GM10248 (cell line): ENCODE results near the gene AKAP7.

Source experiments
- CTCF ChIA-PET: fragments of 300-600 bp; sonication (Branson Sonifier 250); formaldehyde crosslinking; extraction: SDS; loops from one replicate; lab custom pipeline; 2021; ENCODE audit warnings: antibody characterized with exemption; lab: Yijun Ruan, JAX
- POLR2A ChIA-PET: fragments of 350-650 bp; sonication (Branson Sonifier 250); formaldehyde crosslinking; extraction: SDS; loops from one replicate; lab custom pipeline; 2020; ENCODE audit warnings: antibody characterized with exemption; lab: Yijun Ruan, JAX
- DNase-seq: peaks from one replicate; pipeline ENCODE4 v3.0.0; 2012; ENCODE audit errors: extremely low spot score
- TF ChIP-seq, protein P1 (sequence below): IDR thresholded peaks from 2 replicates; pipeline ENCODE4 v1.5.1; 2012; ENCODE audit warnings: mild to moderate bottlenecking, low read depth; ENCODE audit errors: extremely low read depth, missing control alignments, control extremely low read depth

The AKAP7 gene

DNA sequence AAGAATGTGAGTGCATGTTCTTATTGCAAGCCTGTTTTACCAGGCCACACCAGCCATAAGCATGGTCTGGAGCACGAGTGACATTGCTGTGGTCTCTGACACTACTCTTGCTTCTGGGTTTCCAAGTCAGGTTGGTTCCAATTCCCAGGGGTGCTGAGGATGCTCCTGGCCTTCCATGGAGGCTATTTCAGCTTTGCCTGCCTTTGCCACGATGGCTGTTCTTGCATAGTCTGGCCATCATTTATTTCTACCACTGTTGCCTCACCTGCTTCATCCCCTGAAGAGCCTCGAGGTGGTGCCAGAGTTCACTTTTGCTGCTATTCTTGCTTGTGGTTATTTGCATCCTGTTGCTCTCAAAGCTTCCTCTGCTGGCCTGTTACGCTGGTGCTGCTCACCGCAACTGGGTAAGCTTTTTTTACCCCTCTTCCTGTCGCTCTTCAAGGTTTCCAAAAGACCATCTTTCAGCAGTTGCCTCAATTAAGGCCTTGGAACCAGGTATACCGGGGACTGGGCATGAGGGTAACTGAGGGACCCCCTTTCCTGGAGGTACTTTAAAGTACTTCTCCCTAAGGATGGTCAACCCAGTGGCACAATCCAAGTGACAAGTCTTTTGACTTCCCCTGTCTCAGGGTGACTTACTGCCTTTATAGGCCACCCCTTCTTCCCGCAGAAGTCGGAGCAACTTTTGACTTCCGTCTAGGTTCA is 64.5 kb downstream of the AKAP7 start:
- DNase-seq: peak; percentile 70
- TF ChIP-seq, protein P1, sequence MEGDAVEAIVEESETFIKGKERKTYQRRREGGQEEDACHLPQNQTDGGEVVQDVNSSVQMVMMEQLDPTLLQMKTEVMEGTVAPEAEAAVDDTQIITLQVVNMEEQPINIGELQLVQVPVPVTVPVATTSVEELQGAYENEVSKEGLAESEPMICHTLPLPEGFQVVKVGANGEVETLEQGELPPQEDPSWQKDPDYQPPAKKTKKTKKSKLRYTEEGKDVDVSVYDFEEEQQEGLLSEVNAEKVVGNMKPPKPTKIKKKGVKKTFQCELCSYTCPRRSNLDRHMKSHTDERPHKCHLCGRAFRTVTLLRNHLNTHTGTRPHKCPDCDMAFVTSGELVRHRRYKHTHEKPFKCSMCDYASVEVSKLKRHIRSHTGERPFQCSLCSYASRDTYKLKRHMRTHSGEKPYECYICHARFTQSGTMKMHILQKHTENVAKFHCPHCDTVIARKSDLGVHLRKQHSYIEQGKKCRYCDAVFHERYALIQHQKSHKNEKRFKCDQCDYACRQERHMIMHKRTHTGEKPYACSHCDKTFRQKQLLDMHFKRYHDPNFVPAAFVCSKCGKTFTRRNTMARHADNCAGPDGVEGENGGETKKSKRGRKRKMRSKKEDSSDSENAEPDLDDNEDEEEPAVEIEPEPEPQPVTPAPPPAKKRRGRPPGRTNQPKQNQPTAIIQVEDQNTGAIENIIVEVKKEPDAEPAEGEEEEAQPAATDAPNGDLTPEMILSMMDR: peak; percentile 77
- ChIA-PET CTCF (interaction anchor here (0.8 to 4.0 kb wide), 16 partner anchors 10 to 710 kb away, joined by 3 to 26 read pairs (median 5); partner anchors contain the start of gene MED23), POLR2A (no interaction called here)

DNA sequence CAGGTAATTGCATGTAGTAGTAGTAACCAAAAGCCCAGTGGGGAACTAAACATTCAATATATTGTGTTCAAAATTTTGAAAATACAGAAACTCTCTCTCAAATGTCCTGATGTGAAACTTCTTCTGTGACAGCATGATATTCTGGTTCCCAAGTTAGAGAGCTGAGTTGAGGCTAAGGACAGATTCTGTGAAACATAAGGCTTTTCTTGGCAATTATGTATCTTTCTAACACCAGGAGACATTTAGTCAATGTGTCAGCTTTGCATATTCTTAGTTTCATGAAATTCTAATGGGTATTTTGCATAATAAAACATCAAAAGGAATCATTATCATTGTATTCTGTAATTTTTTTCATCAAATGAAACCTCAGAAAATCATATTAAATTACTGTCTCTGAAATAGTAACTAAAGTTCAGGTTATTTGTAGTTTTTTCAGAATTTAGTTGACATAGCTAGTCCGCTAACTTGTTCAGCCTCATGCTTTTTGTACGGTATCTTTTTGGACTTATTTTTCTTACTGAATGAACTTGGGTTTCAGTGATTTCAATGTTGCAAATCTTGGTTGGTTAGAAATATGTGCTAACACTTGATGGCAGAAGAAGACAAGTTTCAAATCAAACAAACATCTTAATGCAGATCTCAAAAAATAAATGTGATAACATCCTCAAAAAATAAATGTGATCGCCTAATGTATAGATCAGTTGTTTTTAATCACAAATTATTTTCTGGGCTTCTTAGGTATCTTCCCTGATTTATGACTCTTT is 70.4 kb downstream of the AKAP7 start:
- CTCF ChIA-PET: no interaction called here
- no peak for DNase-seq
- POLR2A ChIA-PET: no interaction called here
- TF ChIP-seq, protein P1: no peak

DNA sequence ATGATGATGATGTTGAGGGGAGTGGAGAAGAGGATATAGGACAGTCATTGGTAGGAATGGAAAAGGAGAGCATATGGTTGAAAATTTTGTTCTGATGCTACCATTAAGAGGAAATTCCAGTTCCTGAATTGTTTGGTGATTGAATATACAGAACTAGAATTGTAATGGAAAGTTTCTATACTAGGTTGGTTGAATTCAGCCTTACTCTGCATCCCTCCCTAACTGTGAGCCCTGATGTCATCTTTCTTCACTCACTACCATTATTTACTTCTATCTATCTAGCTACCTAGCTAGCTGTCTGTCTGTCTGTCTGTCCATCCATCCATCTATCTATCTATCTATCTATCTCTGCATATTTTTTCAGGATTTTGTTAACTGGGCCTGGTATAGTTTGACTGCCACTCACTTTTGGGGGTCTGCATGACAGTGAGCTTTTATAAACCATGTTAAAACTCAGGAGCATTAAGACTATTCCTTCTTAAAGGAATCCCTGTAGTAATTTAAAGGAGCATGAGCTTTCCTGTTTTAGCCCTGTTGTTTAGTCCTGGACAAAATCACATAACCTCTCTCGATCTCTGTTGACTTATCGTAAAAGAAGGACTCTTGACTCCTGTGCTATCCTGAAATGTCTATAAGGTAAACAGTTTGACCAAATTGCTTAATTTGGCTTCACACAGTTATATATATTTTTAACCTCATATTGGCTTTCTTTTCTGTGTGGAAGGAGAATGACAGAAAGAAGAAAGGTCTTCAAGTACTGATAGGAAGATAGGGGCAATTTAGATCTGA is 71.4 kb downstream of the AKAP7 start:
- TF ChIP-seq, protein P1: no peak

DNA sequence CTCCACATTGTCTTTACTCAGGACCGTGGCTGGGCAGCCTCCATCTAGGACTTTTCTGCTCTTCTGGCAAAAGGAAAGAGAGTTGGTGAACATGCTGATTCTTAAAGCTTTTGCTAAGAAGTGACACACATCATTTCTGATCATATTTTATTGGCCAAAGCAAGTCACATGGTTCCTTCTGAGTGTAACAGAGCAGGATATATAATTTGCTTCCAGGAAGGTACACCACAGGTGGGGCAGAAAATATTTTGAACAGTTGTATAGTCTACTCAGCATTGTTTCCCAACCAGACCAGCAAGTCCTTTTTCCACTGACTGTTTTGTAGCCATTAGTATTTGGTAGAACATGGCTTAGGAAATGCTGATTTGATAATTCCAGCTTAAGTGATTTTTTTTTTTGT is 73.5 kb downstream of the AKAP7 start:
- ChIA-PET CTCF (interaction anchor here (1.3 kb wide), 1 partner anchor 9 kb away, joined by 3 read pairs; no protein-coding TSS in a partner anchor), POLR2A (interaction anchor here (0.6 kb wide), 1 partner anchor 260 kb away, joined by 3 read pairs; no protein-coding TSS in a partner anchor)
- no peak for DNase-seq
- TF ChIP-seq, protein P1: no peak

More for the DNA sequence above, 71.4 kb downstream of the AKAP7 start:
- no peak for DNase-seq
- POLR2A ChIA-PET: no interaction called here
- CTCF ChIA-PET: no interaction called here

DNA sequence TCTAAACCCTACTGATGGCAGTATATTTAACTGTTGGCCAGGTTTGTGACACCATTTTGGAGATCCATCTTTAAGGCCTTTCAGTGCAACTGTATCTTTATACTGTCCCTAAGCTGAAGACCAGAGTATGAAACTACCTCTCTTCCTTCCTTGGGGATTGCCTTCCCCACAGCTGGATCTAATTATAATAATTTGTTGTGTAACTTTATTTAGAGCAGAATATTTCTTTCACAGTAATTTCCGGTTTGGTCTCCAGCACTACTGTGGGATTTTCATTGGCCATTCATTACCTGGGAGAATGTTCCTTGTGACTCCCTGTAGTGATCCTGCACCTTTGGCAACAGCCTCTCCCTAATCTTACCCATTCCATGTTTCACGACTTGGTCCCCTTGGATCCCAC is 75.2 kb downstream of the AKAP7 start:
- CTCF ChIA-PET: interaction anchor here (0.7 kb wide), 1 partner anchor 323 kb away, joined by 3 read pairs; no protein-coding TSS in a partner anchor
- no peak for DNase-seq
- TF ChIP-seq, protein P1: no peak
- POLR2A ChIA-PET: no interaction called here

DNA sequence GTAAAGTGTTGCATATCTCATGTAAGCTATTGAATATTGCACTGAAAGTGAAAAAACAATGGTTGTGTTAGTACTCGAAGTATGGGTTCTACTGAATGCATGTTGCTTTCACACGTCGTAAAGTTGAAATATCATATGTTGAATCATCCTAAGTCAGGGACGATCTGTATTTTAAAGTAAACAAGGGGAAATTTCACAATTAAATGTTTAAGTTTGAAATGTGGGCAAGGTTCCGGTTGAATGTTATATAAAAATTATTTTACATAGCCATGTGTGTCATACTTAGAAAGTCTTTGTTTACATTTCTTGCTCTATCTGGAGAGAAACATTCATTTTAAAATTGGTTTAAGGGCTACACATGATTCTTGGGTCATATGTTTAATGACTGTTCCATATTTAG is 76.8 kb downstream of the AKAP7 start:
- no peak for DNase-seq
- CTCF ChIA-PET: no interaction called here
- POLR2A ChIA-PET: no interaction called here
- TF ChIP-seq, protein P1: no peak
